BJ (cell line): ENCODE measurements around the gene SDCBP2. TPM values are rescaled to one million over a fixed set of nuclear protein-coding genes. Genes with fewer than 3 reads are reported as not detected.

Experiments used
- CTCF ChIA-PET: fragments of 350-600 bp; formaldehyde crosslinking; extraction: SDS; loops from one replicate; lab custom pipeline; 2021; ENCODE audit warnings: antibody characterized with exemption, inconsistent platforms; lab: Yijun Ruan, JAX
- POLR2A ChIA-PET: fragments of 300-600 bp; sonication (Branson Sonifier 250); formaldehyde crosslinking; extraction: SDS; loops from one replicate; lab custom pipeline; 2021; ENCODE audit warnings: antibody characterized with exemption; lab: Charles Lee
- DNase-seq: peaks from one replicate; pipeline ENCODE4 v3.0.0-alpha.2; 2011; ENCODE audit warnings: low read depth
- H3K27me3 ChIP-seq: 2 replicates; pipeline ENCODE4 v1.6.0; 2011; ENCODE audit warnings: low read length; ENCODE audit not compliant: control insufficient read depth, insufficient read depth
- H3K36me3 ChIP-seq: 2 replicates; pipeline ENCODE4 v1.5.1; 2011; ENCODE audit warnings: low read length; ENCODE audit not compliant: control insufficient read depth, insufficient read depth
- H3K4me3 ChIP-seq: 2 replicates; pipeline ENCODE4 v1.5.1; 2011; ENCODE audit warnings: low read depth, mild to moderate bottlenecking, control low read depth, low read length
- polyA plus RNA-seq: library from polyadenylated mRNA; depleted of rRNA; stranded (reverse); fragments of >200 nt; gene quantifications from 2 replicates; pipeline ENCODE4 v1.2.3, GENCODE V29; 2011
- TF ChIP-seq, protein P1 (sequence below): IDR thresholded peaks from 2 replicates; pipeline ENCODE4 v1.5.1; 2011; ENCODE audit warnings: low read depth, mild to moderate bottlenecking, control low read depth, inconsistent platforms, low read length, moderate library complexity; ENCODE audit not compliant: insufficient read depth

SDCBP2 gene
- polyA plus RNA-seq, 1 experiment, result 6.2 TPM

DNA sequence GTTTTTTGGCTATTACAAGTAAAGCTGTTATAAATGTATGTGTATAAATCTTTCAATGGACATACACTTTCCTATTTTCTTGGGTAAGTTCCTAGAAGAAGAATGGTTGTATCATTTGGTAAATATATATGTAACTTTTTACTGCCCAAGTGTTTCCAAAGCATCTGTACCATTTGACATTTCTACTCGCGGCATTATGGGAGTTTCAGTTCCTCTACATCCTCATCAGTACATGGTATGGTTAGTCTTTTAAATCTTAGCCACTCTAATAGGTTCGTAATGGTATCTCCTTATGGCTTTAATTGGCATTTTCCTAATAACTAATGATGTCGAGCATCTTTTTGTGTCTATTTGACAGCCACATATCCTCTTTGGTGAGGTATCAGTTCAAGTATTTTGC is 49.9 kb downstream of the SDCBP2 start:
- no peak for DNase-seq
- POLR2A ChIA-PET, result no interaction called here

DNA sequence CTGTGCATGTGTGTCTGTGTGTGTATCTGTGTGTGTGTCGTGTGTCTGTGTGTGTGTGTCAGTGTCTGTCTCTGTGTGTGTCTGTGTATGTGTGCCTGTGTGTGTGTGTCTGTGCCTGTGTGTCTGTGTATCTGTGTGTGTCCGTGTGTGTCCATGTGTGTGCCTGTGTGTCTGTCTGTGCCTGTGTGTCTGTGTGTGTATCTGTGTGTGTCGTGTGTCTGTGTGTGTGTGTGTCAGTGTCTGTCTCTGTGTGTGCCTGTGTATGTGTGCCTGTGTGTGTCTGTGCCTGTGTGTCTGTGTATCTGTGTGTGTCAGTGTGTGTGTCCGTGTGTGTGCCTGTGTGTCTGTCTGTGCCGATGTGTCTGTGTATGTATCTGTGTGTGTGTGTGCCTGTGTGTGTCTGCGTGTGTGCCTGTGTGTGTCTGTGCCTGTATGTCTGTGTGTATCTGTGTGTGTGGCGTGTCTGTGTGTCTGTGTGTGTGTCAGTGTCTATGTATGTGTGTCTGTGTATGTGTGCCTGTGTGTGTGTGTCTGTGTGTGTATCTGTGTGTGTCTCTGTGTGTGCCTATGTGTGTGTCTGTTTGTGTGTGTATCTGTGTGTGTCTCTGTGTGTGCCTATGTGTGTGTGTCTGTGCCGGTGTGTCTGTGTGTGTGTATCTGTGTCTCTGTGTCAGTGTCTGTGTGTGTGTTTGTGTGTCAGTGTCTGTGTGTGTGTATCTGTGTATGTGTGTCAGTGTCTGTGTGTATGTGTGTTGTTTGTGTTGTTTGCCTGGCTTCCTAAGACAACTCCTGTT is 51.2 kb downstream of the SDCBP2 start:
- Histone ChIP-seq H3K4me3 (no peak overlapping the region), H3K36me3 (no peaks in the 10 kb centered on the region), H3K27me3 (no peaks in the 10 kb centered on the region)
- no peak for DNase-seq
- ChIA-PET POLR2A (no interaction called here), CTCF (interaction anchor here (2.1 kb wide), 1 partner anchor 11 kb away, joined by 5 read pairs; the partner anchor contains the start of gene SNPH)
- TF ChIP-seq, protein P1, sequence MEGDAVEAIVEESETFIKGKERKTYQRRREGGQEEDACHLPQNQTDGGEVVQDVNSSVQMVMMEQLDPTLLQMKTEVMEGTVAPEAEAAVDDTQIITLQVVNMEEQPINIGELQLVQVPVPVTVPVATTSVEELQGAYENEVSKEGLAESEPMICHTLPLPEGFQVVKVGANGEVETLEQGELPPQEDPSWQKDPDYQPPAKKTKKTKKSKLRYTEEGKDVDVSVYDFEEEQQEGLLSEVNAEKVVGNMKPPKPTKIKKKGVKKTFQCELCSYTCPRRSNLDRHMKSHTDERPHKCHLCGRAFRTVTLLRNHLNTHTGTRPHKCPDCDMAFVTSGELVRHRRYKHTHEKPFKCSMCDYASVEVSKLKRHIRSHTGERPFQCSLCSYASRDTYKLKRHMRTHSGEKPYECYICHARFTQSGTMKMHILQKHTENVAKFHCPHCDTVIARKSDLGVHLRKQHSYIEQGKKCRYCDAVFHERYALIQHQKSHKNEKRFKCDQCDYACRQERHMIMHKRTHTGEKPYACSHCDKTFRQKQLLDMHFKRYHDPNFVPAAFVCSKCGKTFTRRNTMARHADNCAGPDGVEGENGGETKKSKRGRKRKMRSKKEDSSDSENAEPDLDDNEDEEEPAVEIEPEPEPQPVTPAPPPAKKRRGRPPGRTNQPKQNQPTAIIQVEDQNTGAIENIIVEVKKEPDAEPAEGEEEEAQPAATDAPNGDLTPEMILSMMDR, result no peak

More for the DNA sequence above, 49.9 kb downstream of the SDCBP2 start:
- H3K27me3 ChIP-seq, result no peaks in the 10 kb centered on the region
- no peaks in the 10 kb centered on the region for H3K36me3 ChIP-seq
- H3K4me3 ChIP-seq, result no peak overlapping the region
- CTCF ChIA-PET, result no interaction called here
- TF ChIP-seq, protein P1, result no peak

DNA sequence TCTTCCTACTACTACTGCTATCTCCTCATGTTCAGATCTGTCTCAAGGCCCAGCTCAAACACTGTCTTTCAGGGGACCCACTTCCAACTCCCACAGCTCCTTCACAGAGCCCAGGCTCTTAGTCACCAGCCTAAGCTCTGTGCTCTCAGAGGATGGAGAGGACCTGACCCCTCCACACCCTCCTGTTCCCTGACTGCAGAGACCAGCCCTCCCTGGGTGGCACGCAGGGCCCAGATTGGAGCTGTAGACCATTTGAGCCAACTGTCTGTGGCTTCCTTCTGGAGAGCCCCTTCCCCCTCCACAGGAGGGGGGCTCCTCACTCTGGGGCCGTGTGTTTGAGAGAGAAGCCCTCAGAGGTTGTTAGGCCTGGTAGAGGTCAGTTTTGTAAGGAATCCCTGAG is 53.0 kb downstream of the SDCBP2 start:
- POLR2A ChIA-PET, result no interaction called here
- H3K4me3 ChIP-seq, result no peak overlapping the region
- TF ChIP-seq, protein P1, result no peak
- DNase-seq, result no peak
- no peaks in the 10 kb centered on the region for H3K36me3 ChIP-seq
- H3K27me3 ChIP-seq, result no peaks in the 10 kb centered on the region
- CTCF ChIA-PET, result interaction anchor here (1.5 to 2.1 kb wide), 2 partner anchors 9 to 48 kb away, joined by 3 to 5 read pairs; partner anchors contain the start of gene SNPH

DNA sequence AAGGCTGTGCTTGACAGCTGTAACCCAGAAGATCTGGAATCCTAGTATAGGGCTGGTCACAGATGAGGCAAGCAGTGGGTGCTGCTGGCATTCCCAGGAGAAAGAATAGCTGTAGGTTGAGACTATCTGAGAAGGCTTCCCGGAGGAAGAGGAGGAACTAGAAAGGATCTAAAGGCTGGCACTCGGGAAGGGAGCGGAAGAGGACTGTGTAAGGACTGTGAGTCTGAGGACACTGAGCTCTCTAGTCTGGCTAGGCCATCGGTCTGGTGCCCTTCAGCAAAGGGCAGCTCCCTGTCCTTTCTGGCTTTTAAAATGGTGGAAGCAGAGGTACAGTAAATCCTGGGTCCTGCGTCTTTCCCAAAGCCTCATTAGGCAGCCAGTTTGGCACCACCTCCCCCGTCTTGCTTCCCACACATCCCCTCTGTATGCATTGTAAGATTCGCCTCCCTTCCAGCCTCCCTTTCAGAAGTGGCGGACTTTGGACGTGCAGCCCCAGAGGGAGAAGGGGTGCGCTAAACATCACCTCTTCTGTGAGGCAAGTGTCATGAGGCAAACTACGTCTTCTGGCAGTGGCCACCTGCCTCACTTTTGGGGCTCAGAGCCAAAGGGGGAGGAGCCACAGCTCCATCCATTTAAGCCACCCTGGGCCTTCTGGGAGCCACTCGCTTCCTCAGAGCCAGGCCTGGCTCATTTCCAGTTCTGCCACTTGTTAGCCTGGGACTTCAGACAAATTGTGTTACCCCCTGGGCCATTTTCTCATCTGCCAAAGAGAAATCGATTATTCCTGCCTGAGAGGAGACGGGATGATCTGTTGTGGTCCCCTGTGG is 54.2 kb downstream of the SDCBP2 start:
- H3K36me3 ChIP-seq, result no peaks in the 10 kb centered on the region
- ChIA-PET CTCF (interaction anchor here (0.6 kb wide), 3 partner anchors 10 to 517 kb away, joined by 3 read pairs; no protein-coding TSS in a partner anchor), POLR2A (no interaction called here)
- no peak for DNase-seq
- H3K4me3 ChIP-seq, result no peak overlapping the region
- TF ChIP-seq, protein P1, result no peak
- H3K27me3 ChIP-seq, result no peaks in the 10 kb centered on the region

DNA sequence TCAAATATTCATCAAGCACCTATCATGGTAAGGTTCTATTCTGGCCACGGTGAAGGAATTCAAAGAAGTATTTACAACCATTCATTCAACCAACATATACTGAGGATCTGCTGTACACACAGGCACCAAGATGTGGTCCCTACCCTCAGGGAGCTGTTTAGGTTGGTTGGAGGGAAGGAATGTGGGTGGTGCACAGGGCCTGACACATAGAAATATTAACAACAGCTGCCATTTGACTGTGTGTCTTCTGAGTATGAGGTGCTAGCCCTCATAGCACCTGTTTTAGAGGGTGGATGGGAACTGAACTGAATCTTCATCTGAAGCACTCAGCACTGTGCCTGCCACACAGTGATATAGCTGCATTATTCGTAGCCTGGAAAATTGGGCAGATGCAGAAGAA is 55.6 kb downstream of the SDCBP2 start:
- no peaks in the 10 kb centered on the region for H3K27me3 ChIP-seq
- DNase-seq, result no peak
- H3K36me3 ChIP-seq, result no peaks in the 10 kb centered on the region
- ChIA-PET POLR2A (interaction anchor here (0.5 kb wide), 1 partner anchor 10 kb away, joined by 9 read pairs; no protein-coding TSS in a partner anchor), CTCF (interaction anchor here (0.6 kb wide), 1 partner anchor 45 kb away, joined by 3 read pairs; no protein-coding TSS in a partner anchor)
- TF ChIP-seq, protein P1, result no peak
- H3K4me3 ChIP-seq, result no peak overlapping the region
